ENCODE data around the gene AFAP1. TPM values are rescaled to one million over a fixed set of nuclear protein-coding genes. Genes with fewer than 3 reads are reported as not detected.

Gene AFAP1
- polyA plus RNA-seq, 3 donors, result not detected

DNA sequence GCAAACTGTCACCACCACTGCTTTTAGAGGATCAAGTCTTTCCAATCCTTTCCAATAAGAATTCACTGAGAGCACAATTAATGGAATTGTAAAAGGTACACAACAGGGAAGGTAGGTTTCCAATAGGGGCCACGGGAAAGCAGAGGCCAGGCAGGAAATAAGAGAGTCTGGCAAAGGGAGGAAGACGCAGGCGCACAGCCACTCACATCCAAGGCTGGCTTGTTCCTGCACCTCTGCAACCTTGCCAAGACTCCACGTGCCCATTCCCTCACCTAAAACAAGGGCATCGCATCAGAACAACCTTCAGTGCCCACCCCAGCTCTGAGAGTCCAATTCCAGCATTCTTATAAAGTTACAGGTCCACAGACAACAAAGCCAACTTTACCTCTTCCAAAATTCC is 81.2 kb downstream of the AFAP1 start:
- H3K9me3 ChIP-seq (replicated peaks in 1 of 2; ENCODE audit: control insufficient read depth in 1 of 2, insufficient read depth in 1 of 2, low read length in 2 of 2), result no peaks in the 10 kb centered on the region
- WGBS (ENCODE audit: insufficient coverage), result 67% methylated on average over 2 of the region's 5 CpGs
- no peak overlapping the region for H3K27ac ChIP-seq (ENCODE audit: low read depth in 1 of 2, low read length in 2 of 2)
- no peak for DNase-seq
- no peak overlapping the region for H3K4me2 ChIP-seq (replicated peaks; ENCODE audit: extremely low read depth, low read length, poor library complexity, severe bottlenecking)
- peak overlapping the region in 1 of 2 donors; percentile 49 for H3K4me3 Mint-ChIP-seq
- no peaks in the 10 kb centered on the region for H3K27me3 ChIP-seq (ENCODE audit: control insufficient read depth in 2 of 2, insufficient read depth in 2 of 2, low read length in 2 of 2)
- no peak overlapping the region for H3K9ac ChIP-seq (ENCODE audit: insufficient read depth, low read length, poor library complexity, severe bottlenecking)
- H4K20me1 ChIP-seq (ENCODE audit: insufficient read depth, low read length), result no peaks in the 10 kb centered on the region
- no peaks in the 10 kb centered on the region for H3K79me2 ChIP-seq (ENCODE audit: insufficient read depth, low read length)
- H3K9me3 Mint-ChIP-seq, result peaks cover 0 to 2% (median 0%) of the 10 kb centered on the region in 7 donors
- peaks cover 5 to 10% (median 8%) of the 10 kb centered on the region in 3 donors for H3K27me3 Mint-ChIP-seq (ENCODE audit: low read depth in 3 of 3)
- H3K36me3 ChIP-seq (replicated peaks in 1 of 2; ENCODE audit: control insufficient read depth in 1 of 2, insufficient read depth in 2 of 2, low read length in 2 of 2), result no peaks in the 10 kb centered on the region
- H3K4me1 ChIP-seq (ENCODE audit: control insufficient read depth in 1 of 2, insufficient read depth in 2 of 2, low read length in 2 of 2), result no peaks in the 10 kb centered on the region
- H3K27ac Mint-ChIP-seq, result no peak overlapping the region
- peaks cover 0 to 9% of the 10 kb centered on the region in 2 donors for H3K36me3 Mint-ChIP-seq
- intact Hi-C loops (cut with micrococcal nuclease), result no loop called here
- H3K4me3 ChIP-seq (replicated peaks in 1 of 3; ENCODE audit: low read depth in 2 of 3, low read length in 3 of 3), result no peak overlapping the region
- no peak overlapping the region for H2AFZ ChIP-seq (ENCODE audit: insufficient read depth, low read depth, low read length, poor library complexity, severe bottlenecking)
- H3K4me1 Mint-ChIP-seq, result no peaks in the 10 kb centered on the region
- TF ChIP-seq, protein P1, sequence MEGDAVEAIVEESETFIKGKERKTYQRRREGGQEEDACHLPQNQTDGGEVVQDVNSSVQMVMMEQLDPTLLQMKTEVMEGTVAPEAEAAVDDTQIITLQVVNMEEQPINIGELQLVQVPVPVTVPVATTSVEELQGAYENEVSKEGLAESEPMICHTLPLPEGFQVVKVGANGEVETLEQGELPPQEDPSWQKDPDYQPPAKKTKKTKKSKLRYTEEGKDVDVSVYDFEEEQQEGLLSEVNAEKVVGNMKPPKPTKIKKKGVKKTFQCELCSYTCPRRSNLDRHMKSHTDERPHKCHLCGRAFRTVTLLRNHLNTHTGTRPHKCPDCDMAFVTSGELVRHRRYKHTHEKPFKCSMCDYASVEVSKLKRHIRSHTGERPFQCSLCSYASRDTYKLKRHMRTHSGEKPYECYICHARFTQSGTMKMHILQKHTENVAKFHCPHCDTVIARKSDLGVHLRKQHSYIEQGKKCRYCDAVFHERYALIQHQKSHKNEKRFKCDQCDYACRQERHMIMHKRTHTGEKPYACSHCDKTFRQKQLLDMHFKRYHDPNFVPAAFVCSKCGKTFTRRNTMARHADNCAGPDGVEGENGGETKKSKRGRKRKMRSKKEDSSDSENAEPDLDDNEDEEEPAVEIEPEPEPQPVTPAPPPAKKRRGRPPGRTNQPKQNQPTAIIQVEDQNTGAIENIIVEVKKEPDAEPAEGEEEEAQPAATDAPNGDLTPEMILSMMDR (IDR thresholded peaks at IDR 0.05), result no peak

DNA sequence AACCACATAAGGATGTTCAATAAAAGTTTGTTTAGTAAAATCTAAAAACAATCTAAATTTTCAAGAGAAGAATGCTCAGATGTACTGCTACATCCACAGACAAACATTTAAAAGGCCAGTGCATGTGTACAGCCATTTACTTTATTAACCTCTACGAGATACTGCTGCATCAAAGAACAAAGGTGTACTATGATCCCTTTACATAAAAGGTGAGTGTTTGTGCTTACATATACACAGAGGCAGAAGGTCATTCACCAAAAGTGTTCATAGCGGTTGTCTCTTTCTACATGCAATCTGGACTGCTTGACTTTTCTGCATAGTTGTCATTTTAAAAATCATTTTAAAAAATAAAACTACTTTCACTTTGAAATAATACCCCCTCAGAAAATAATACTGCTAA is 81.7 kb downstream of the AFAP1 start:
- no peaks in the 10 kb centered on the region for H3K79me2 ChIP-seq (ENCODE audit: insufficient read depth, low read length)
- H3K9me3 Mint-ChIP-seq, result peaks cover 0 to 2% (median 0%) of the 10 kb centered on the region in 7 donors
- intact Hi-C loops (cut with micrococcal nuclease), result no loop called here
- H4K20me1 ChIP-seq (ENCODE audit: insufficient read depth, low read length), result no peaks in the 10 kb centered on the region
- no peaks in the 10 kb centered on the region for H3K9me3 ChIP-seq (replicated peaks in 1 of 2; ENCODE audit: control insufficient read depth in 1 of 2, insufficient read depth in 1 of 2, low read length in 2 of 2)
- H3K27ac ChIP-seq (ENCODE audit: low read depth in 1 of 2, low read length in 2 of 2), result no peak overlapping the region
- no peak overlapping the region for H3K4me3 Mint-ChIP-seq
- no peaks in the 10 kb centered on the region for H3K4me1 ChIP-seq (ENCODE audit: control insufficient read depth in 1 of 2, insufficient read depth in 2 of 2, low read length in 2 of 2)
- no CpG with 5 or more reads among the region's 2 CpGs for WGBS (ENCODE audit: insufficient coverage)
- TF ChIP-seq, protein P1 (IDR thresholded peaks at IDR 0.05), result no peak
- DNase-seq, result no peak
- H3K4me2 ChIP-seq (replicated peaks; ENCODE audit: extremely low read depth, low read length, poor library complexity, severe bottlenecking), result no peak overlapping the region
- H3K9ac ChIP-seq (ENCODE audit: insufficient read depth, low read length, poor library complexity, severe bottlenecking), result no peak overlapping the region
- no peaks in the 10 kb centered on the region for H3K4me1 Mint-ChIP-seq
- peaks cover 5 to 10% (median 8%) of the 10 kb centered on the region in 3 donors for H3K27me3 Mint-ChIP-seq (ENCODE audit: low read depth in 3 of 3)
- no peaks in the 10 kb centered on the region for H3K27me3 ChIP-seq (ENCODE audit: control insufficient read depth in 2 of 2, insufficient read depth in 2 of 2, low read length in 2 of 2)
- H3K36me3 ChIP-seq (replicated peaks in 1 of 2; ENCODE audit: control insufficient read depth in 1 of 2, insufficient read depth in 2 of 2, low read length in 2 of 2), result no peaks in the 10 kb centered on the region
- H3K36me3 Mint-ChIP-seq, result peaks cover 0 to 10% of the 10 kb centered on the region in 2 donors
- H3K4me3 ChIP-seq (replicated peaks in 1 of 3; ENCODE audit: low read depth in 2 of 3, low read length in 3 of 3), result no peak overlapping the region
- H3K27ac Mint-ChIP-seq, result no peak overlapping the region
- no peak overlapping the region for H2AFZ ChIP-seq (ENCODE audit: insufficient read depth, low read depth, low read length, poor library complexity, severe bottlenecking)
